Ovary (tissue), 10 donors: ENCODE measurements around the gene CREG1. TPM values are rescaled to one million over a fixed set of nuclear protein-coding genes. Genes with fewer than 3 reads are reported as not detected.
A peak's percentile ranks its signal among the peaks of the same experiment; 100 is the strongest.

ENCODE experiments used
- DNase-seq, 5 donors: peaks; one replicate each; pipeline ENCODE4 v3.0.0-alpha.2; 2019 to 2020
- H3K27ac ChIP-seq, 2 donors: fragments of 200-600 bp; one replicate each; pipeline versions ENCODE4 v1.5.1 to v1.8.0; 2019 to 2022
- H3K27me3 ChIP-seq: fragments of 200-600 bp; one replicate; pipeline ENCODE4 v1.8.0; 2022
- H3K36me3 ChIP-seq: fragments of 200-600 bp; sonication (generic); one replicate; pipeline ENCODE4 v1.5.1; 2019
- H3K4me1 ChIP-seq: one replicate; pipeline ENCODE4 v1.8.1; 2013; ENCODE audit warnings: mild to moderate bottlenecking, moderate library complexity; ENCODE audit not compliant: insufficient read depth
- H3K4me3 ChIP-seq: fragments of 200-600 bp; sonication (generic); one replicate; pipeline ENCODE4 v1.5.1; 2017
- H3K9me3 ChIP-seq, 2 donors: fragments of 200-600 bp in 1 of 2; sonication (generic) in 1 of 2; one replicate each; pipeline versions ENCODE4 v1.5.1 to v1.8.1; 2013 to 2019; ENCODE audit warnings: mild to moderate bottlenecking in 1 of 2, moderate library complexity in 1 of 2
- CTCF ChIP-seq, 3 donors: fragments of 450-650 bp in 2 of 3; fragments of 200-600 bp in 1 of 3; IDR thresholded peaks; one replicate each; pipeline versions ENCODE4 v1.5.1 to v1.8.0; 2016 to 2022; ENCODE audit warnings: antibody characterized with exemption in 3 of 3, mild to moderate bottlenecking in 1 of 3
- EP300 ChIP-seq: sonication (generic); formaldehyde crosslinking; IDR thresholded peaks from one replicate; pipeline ENCODE4 v1.6.1; 2017; ENCODE audit warnings: antibody characterized with exemption
- POLR2A ChIP-seq: fragments of 450-650 bp; IDR thresholded peaks from one replicate; pipeline ENCODE4 v1.6.1; 2017; ENCODE audit warnings: antibody characterized with exemption, mild to moderate bottlenecking, moderate library complexity
- WGBS, 3 donors: extraction: QIAGEN DNeasy Blood & Tissue Kit in 1 of 3; methylation state at CpG; one replicate each; pipeline versions ENCODE4 v1.1.5 to v1.1.7; 2013 to 2017; 5-methylcytosine and 5-hydroxymethylcytosine counted together
- intact Hi-C, 4 donors: fragments of 100-400 bp; cut with DNase I; formaldehyde crosslinking; loops; one replicate each; pipeline versions ENCODE4 v1.11.0 to v1.15.1; 2022 to 2023
- long read RNA-seq, 3 donors: library from polyadenylated mRNA in 2 of 3; unstranded in 2 of 3; transcript quantifications; one replicate each; pipeline ENCODE4 v2.0.0 and lab custom pipeline, GENCODE V29; 2021 to 2026
- polyA plus RNA-seq, 2 donors: library from polyadenylated mRNA; stranded (reverse); fragments of 200-250 nt in 1 of 2; fragments of 350-450 nt in 1 of 2; fragmentation: Illumina TruSeq in 1 of 2; extraction: RNeasy Lipid Tissue Mini Kit (QIAGEN cat#74804) in 1 of 2; gene quantifications; one replicate each; pipeline ENCODE4 v1.2.3, GENCODE V29; 2013 to 2014
- total RNA-seq, 7 donors: library from RNA; depleted of rRNA in 2 of 7; stranded (reverse); fragments of >200 nt in 2 of 7; fragmentation: NEBNext Ultra II Directional in 3 of 7; extraction: Animal tissue kit (Norgen Biotek cat#: 25700) in 3 of 7; gene quantifications; one replicate each; pipeline versions ENCODE4 v1.1.0 to v1.2.4, GENCODE V29; 2016 to 2023
- donor health status: DM: no; HTN: no; CAD: no; lungs with moderate emphysema.
- donor health status: DM: no; HTN: no; CAD: no.
- donor health status: Bipolar disorder and iron deficiency.
- donor health status: DM: yes; HTN: yes; CAD: no.
- donor health status: DM: no; HTN: no; CAD: no.
- donor health status: DM: yes; HTN: yes; CAD: no.

CREG1 gene
- total RNA-seq, result 100 to 1,000 TPM in 3 of 7 donors, 10 to 100 TPM in 4; 82.2 to 151 (median 96.8) TPM
- 100 to 1,000 TPM in 1 of 2 donors, 10 to 100 TPM in 1; 94.1 to 203 TPM for polyA plus RNA-seq
- long read RNA-seq, donor 1, transcript CREG1-201 (4 exons, 1,974 nt), result major isoform, 111 of 122 reads
- long read RNA-seq, donor 1, partial matches to known transcripts, result 4 of 122 reads
- long read RNA-seq, donor 1, other reads (novel, unspliced or antisense), result 7 of 122 reads
- long read RNA-seq, donor 2, transcript CREG1-201 (4 exons, 1,974 nt), result major isoform, 56 of 56 reads
- long read RNA-seq, donor 2, partial matches to known transcripts, result 0 of 56 reads
- long read RNA-seq, donor 2, other reads (novel, unspliced or antisense), result 0 of 56 reads
- long read RNA-seq, donor 3, transcript CREG1-201 (4 exons, 1,974 nt), result major isoform, 238 of 245 reads
- long read RNA-seq, donor 3, partial matches to known transcripts, result 1 of 245 reads
- long read RNA-seq, donor 3, other reads (novel, unspliced or antisense), result 6 of 245 reads

- intact Hi-C loops, result loop anchor here in 1 of 4 donors (5.0 kb wide), 1 partner anchor 331 kb away; the partner anchor contains the start of gene POU2F1
- TF ChIP-seq EP300, result no peak
- TF ChIP-seq POLR2A, result peak; percentile 90
- TF ChIP-seq CTCF (IDR thresholded peaks at IDR 0.05), result peak in 1 of 3 donors; percentile 24
- DNase-seq, result peak; percentile 90 to 94 (median 93)
- peak within 1 kb of the TSS; percentile 77 for H3K4me3 ChIP-seq
- H3K27me3 ChIP-seq, result no peaks in the 10 kb centered on the region
- no peaks in the 10 kb centered on the region for H3K36me3 ChIP-seq
- peaks cover 11% of the 10 kb centered on the region for H3K4me1 ChIP-seq
- 0 to 3% (median 1%) methylated on average over 34 to 90 of the region's 90 CpGs for WGBS, 3 donors
- H3K27ac ChIP-seq, result peak within 1 kb of the TSS; percentile 34 to 89
- H3K9me3 ChIP-seq, result no peaks in the 10 kb centered on the region
Observed at GRCh38 chr1:167553136-167554027, at the start of gene CREG1. Gene CREG1 (minus strand): TSS chr1:167553762.

GRCh38 chr1:167602840-167603239, 49.3 kb upstream of the CREG1 start:
- H3K9me3 ChIP-seq, result no peaks in the 10 kb centered on the region
- no peak for TF ChIP-seq EP300
- TF ChIP-seq CTCF (IDR thresholded peaks at IDR 0.05), result no peak
- TF ChIP-seq POLR2A, result no peak
- H3K27me3 ChIP-seq, result no peaks in the 10 kb centered on the region
- H3K36me3 ChIP-seq, result no peaks in the 10 kb centered on the region
- intact Hi-C loops, result no loop called here
- 81 to 91% (median 85%) methylated on average over 8 of the region's 8 CpGs for WGBS, 3 donors
- H3K27ac ChIP-seq, result no peak overlapping the region
- no peak overlapping the region for H3K4me3 ChIP-seq
- no peak for DNase-seq
- no peaks in the 10 kb centered on the region for H3K4me1 ChIP-seq

- H3K4me1 ChIP-seq, result no peaks in the 10 kb centered on the region
- 74 to 81% (median 79%) methylated on average over 8 of the region's 8 CpGs for WGBS, 3 donors
- intact Hi-C loops, result loop anchor here in 1 of 4 donors (2.0 kb wide), 1 partner anchor 87 kb away; no protein-coding TSS in a partner anchor
- H3K27me3 ChIP-seq, result no peaks in the 10 kb centered on the region
- H3K27ac ChIP-seq, result no peak overlapping the region
- H3K9me3 ChIP-seq, result no peaks in the 10 kb centered on the region
- TF ChIP-seq CTCF (IDR thresholded peaks at IDR 0.05) (no peak), POLR2A (no peak), EP300 (no peak)
- no peaks in the 10 kb centered on the region for H3K36me3 ChIP-seq
- H3K4me3 ChIP-seq, result no peak overlapping the region
- peak in 1 of 5 donors; percentile 20 for DNase-seq
Observed at GRCh38 chr1:167601442-167602383, 48.2 kb upstream of the CREG1 start.
